ENCODE measurements around the gene EXD3. TPM values are rescaled to one million over a fixed set of nuclear protein-coding genes. Genes with fewer than 3 reads are reported as not detected.

Gene EXD3
- total and polyA plus RNA-seq, 2 donors from 2014 or later, result 18.9 to 44.5 TPM

DNA sequence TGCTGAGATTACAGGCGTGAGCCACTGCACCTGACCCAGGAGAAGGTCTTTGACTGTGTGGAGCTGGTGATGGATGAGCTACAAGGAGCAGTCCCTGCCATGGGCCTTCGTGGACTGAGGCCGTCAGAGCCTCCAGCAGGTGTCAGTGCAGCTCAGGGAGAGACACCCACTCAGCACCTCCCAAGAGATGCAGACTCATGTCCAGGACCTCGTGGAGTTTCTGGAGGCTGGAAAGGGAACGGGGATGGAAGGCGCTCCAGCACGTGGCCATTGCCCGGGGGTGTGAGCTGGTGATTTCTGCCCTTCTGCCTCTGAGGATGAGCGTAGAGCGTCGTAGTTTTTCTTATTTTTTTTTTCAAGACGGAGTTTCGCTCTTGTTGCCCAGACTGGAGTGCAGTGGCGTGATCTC, 136.0 kb downstream of the EXD3 start:
- Histone ChIP-seq H3K27ac (ENCODE audit: low read depth in 2 of 2, low read length in 2 of 2) (no peak overlapping the region), H3K27me3 (ENCODE audit: control insufficient read depth, insufficient read depth, low read length) (no peaks in the 10 kb centered on the region), H3K4me1 (ENCODE audit: control insufficient read depth in 2 of 3, insufficient read depth in 2 of 3, low read depth in 1 of 3, low read length in 3 of 3) (no peaks in the 10 kb centered on the region), H3K36me3 (ENCODE audit: control insufficient read depth in 2 of 3, insufficient read depth in 3 of 3, low read length in 3 of 3) (no peaks in the 10 kb centered on the region), H3K9me3 (ENCODE audit: control insufficient read depth in 2 of 3, insufficient read depth in 1 of 3, low read length in 3 of 3) (no peaks in the 10 kb centered on the region), H3K9ac (ENCODE audit: low read length in 3 of 3) (no peak overlapping the region), H3K4me3 (ENCODE audit: low read length in 3 of 3) (no peak overlapping the region)
- intact Hi-C loops (cut with DNase I), result no loop called here
- DNase-seq (peak; percentile 72 to 79 (median 76)), FAIRE-seq (no peak)
- TF ChIP-seq, protein P1, sequence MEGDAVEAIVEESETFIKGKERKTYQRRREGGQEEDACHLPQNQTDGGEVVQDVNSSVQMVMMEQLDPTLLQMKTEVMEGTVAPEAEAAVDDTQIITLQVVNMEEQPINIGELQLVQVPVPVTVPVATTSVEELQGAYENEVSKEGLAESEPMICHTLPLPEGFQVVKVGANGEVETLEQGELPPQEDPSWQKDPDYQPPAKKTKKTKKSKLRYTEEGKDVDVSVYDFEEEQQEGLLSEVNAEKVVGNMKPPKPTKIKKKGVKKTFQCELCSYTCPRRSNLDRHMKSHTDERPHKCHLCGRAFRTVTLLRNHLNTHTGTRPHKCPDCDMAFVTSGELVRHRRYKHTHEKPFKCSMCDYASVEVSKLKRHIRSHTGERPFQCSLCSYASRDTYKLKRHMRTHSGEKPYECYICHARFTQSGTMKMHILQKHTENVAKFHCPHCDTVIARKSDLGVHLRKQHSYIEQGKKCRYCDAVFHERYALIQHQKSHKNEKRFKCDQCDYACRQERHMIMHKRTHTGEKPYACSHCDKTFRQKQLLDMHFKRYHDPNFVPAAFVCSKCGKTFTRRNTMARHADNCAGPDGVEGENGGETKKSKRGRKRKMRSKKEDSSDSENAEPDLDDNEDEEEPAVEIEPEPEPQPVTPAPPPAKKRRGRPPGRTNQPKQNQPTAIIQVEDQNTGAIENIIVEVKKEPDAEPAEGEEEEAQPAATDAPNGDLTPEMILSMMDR (IDR thresholded peaks at IDR 0.05; ENCODE audit: borderline replicate concordance, extremely low read depth, insufficient read depth), result peak; percentile 72

DNA sequence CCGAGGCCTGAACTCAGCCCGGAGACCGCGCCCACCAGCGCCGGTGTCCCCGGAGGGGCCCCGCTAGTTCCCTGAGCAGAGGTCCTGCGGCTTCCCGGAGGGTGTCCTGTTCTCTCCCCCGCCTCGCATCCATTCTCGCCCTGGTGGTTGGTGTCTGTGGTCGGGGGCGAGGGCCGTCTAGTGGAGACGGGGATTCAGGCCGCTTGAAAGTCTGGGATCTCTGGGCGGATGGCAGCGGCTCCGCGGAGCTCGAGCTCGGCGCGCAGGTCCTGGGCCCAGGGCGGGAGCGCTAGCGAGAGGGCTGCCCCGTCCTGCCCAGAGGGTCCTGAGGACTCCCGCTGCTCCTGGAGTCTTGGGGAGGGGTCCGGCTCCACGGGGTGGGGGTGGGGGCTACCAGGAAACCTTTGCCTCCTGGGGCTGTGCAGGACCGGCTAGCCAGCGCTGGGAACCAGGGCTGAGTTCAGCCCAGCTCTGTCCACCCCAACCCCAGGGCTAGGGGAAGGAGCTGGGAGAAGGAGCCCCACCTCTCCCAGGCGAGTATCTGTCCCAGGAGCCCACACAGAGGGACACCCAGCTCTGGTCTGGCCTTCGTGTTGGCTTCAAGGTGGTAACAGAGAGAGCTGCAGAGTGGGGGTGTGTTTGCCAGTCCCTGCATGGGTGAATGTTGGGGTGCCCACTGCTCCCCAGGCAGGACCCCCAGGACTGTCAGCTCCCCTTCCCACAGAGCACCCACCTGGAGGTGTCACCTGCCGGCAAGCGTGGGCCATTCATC, 141.4 kb downstream of the EXD3 start:
- Histone ChIP-seq H3K27me3 (ENCODE audit: control insufficient read depth, insufficient read depth, low read length) (no peaks in the 10 kb centered on the region), H3K27ac (ENCODE audit: low read depth in 2 of 2, low read length in 2 of 2) (no peak overlapping the region), H3K9ac (ENCODE audit: low read length in 3 of 3) (no peak overlapping the region), H3K9me3 (ENCODE audit: control insufficient read depth in 2 of 3, insufficient read depth in 1 of 3, low read length in 3 of 3) (no peaks in the 10 kb centered on the region), H3K36me3 (ENCODE audit: control insufficient read depth in 2 of 3, insufficient read depth in 3 of 3, low read length in 3 of 3) (no peaks in the 10 kb centered on the region), H3K4me3 (ENCODE audit: low read length in 3 of 3) (no peak overlapping the region), H3K4me1 (ENCODE audit: control insufficient read depth in 2 of 3, insufficient read depth in 2 of 3, low read depth in 1 of 3, low read length in 3 of 3) (peaks cover 0 to 10% (median 6%) of the 10 kb centered on the region in 3 donors)
- intact Hi-C loops (cut with DNase I), result no loop called here
- TF ChIP-seq, protein P1 (IDR thresholded peaks at IDR 0.05; ENCODE audit: borderline replicate concordance, extremely low read depth, insufficient read depth), result no peak
- DNase-seq, result peak; percentile 21 to 69 (median 54)
- no peak for FAIRE-seq

DNA sequence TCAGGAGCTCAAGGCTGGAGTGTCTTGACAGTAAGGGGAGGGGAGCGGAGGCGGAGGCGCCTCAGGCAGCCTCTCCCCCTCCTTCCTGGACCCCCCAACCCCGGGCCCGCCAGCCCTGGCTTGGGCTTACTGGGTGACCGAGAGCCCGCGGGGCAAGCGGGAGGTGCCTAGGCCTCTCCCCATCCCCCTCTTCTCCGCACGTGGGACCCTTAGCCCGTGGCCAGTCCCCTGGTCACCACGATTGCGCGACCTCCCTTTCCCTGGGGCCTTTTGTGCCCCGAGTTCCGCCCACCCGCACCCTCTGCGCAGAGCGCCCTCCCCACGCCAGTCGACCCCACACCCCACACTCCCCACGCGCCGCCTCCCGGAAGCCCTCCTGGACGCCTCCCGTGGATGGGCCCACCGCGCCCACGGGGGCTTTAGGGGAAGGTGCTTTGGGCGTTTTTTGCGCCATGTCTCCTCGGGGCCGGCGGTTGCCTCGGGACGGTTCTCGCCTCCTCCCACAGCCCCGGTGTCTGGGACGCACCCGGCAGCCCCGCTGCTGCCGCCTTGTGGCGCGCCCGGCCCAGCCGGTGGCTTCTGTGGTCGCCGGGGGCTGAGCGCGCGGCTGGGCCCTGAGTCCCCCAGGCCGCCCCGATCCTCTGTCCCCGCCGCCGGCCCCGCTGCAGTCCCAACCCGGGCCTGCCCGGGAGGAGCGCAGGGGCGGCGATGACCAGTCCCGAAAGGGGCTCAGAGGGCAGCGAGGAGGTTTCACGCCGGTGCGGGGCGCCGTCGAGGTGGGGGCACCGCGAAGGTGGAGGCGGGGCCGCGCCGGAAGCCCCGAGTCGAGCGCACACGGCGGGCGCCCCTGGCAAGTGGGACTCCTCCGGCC, 142.3 kb downstream of the EXD3 start:
- H3K36me3 ChIP-seq (ENCODE audit: control insufficient read depth in 2 of 3, insufficient read depth in 3 of 3, low read length in 3 of 3), result no peaks in the 10 kb centered on the region
- DNase-seq (peak in 3 of 5 donors; percentile 40 to 73 (median 72)), FAIRE-seq (no peak)
- H3K4me3 ChIP-seq (ENCODE audit: low read length in 3 of 3), result no peak overlapping the region
- TF ChIP-seq, protein P1 (IDR thresholded peaks at IDR 0.05; ENCODE audit: borderline replicate concordance, extremely low read depth, insufficient read depth), result peak; percentile 4
- H3K4me1 ChIP-seq (ENCODE audit: control insufficient read depth in 2 of 3, insufficient read depth in 2 of 3, low read depth in 1 of 3, low read length in 3 of 3), result peaks cover 0 to 19% (median 7%) of the 10 kb centered on the region in 3 donors
- no peaks in the 10 kb centered on the region for H3K27me3 ChIP-seq (ENCODE audit: control insufficient read depth, insufficient read depth, low read length)
- H3K9ac ChIP-seq (ENCODE audit: low read length in 3 of 3), result no peak overlapping the region
- H3K9me3 ChIP-seq (ENCODE audit: control insufficient read depth in 2 of 3, insufficient read depth in 1 of 3, low read length in 3 of 3), result no peaks in the 10 kb centered on the region
- intact Hi-C loops (cut with DNase I), result no loop called here
- no peak overlapping the region for H3K27ac ChIP-seq (ENCODE audit: low read depth in 2 of 2, low read length in 2 of 2)
